GM21423 (cell line): ENCODE measurements around the gene CDX2.

Source experiments
- ATAC-seq: cut with Tn5 transposase; IDR thresholded peaks from one replicate; pipeline ENCODE4 v1.9.1; 2021; ENCODE audit warnings: mild to moderate bottlenecking, moderate library complexity; ENCODE audit not compliant: unreplicated experiment

CDX2 gene

GRCh38 chr13:27933118-27933517, 36.0 kb downstream of the CDX2 start:
- no peak for ATAC-seq

- no peak for ATAC-seq
Observed at GRCh38 chr13:27929868-27930267, 39.2 kb downstream of the CDX2 start.

- no peak for ATAC-seq
Observed at GRCh38 chr13:27928805-27929753, 40.0 kb downstream of the CDX2 start.

- ATAC-seq = no peak
Observed at GRCh38 chr13:27928353-27928804, 40.7 kb downstream of the CDX2 start.

GRCh38 chr13:27927444-27928352, 41.4 kb downstream of the CDX2 start:
- ATAC-seq = no peak

GRCh38 chr13:27926644-27927434, 42.3 kb downstream of the CDX2 start:
- no peak for ATAC-seq

- no peak for ATAC-seq
Observed at GRCh38 chr13:27925220-27925991, 43.7 kb downstream of the CDX2 start.

- ATAC-seq = no peak
Observed at GRCh38 chr13:27924529-27925141, 44.5 kb downstream of the CDX2 start.

- ATAC-seq = no peak
Observed at GRCh38 chr13:27923794-27924528, 45.2 kb downstream of the CDX2 start.

- ATAC-seq = no peak
Observed at GRCh38 chr13:27922883-27923612, 46.1 kb downstream of the CDX2 start.

- no peak for ATAC-seq
Observed at GRCh38 chr13:27921961-27922882, 46.9 kb downstream of the CDX2 start.

- ATAC-seq = no peak
Observed at GRCh38 chr13:27921421-27921960, 47.6 kb downstream of the CDX2 start.

- no peak for ATAC-seq
Observed at GRCh38 chr13:27920677-27921420, 48.3 kb downstream of the CDX2 start.

GRCh38 chr13:27919934-27920676, 49.0 kb downstream of the CDX2 start, which contains the start of gene PDX1:
Gene PDX1 (plus strand): TSS chr13:27920000. CDS start chr13:27920139, 139 bp downstream.
- no peak for ATAC-seq

- no peak for ATAC-seq
Observed at GRCh38 chr13:27919659-27919933, 49.5 kb downstream of the CDX2 start.
